ENCODE results near the gene SERPINA12.

SERPINA12 gene

GRCh38 chr14:94474581-94475031 is 34.7 kb downstream of the SERPINA12 start:
- no peak for TF ChIP-seq CTCF (IDR thresholded peaks at IDR 0.05)

GRCh38 chr14:94473666-94474410 is 35.4 kb downstream of the SERPINA12 start:
- no peak for TF ChIP-seq CTCF (IDR thresholded peaks at IDR 0.05)

GRCh38 chr14:94472842-94473241 is 36.4 kb downstream of the SERPINA12 start:
- no peak for TF ChIP-seq CTCF (IDR thresholded peaks at IDR 0.05)

- TF ChIP-seq CTCF (IDR thresholded peaks at IDR 0.05), result no peak
Measured at GRCh38 chr14:94471045-94471444, 38.2 kb downstream of the SERPINA12 start.

GRCh38 chr14:94470311-94470710 is 39.0 kb downstream of the SERPINA12 start:
- TF ChIP-seq CTCF (IDR thresholded peaks at IDR 0.05), result no peak

- TF ChIP-seq CTCF (IDR thresholded peaks at IDR 0.05), result no peak
Measured at GRCh38 chr14:94469261-94469660, 40.0 kb downstream of the SERPINA12 start.

- no peak for TF ChIP-seq CTCF (IDR thresholded peaks at IDR 0.05)
Measured at GRCh38 chr14:94467728-94468520, 41.3 kb downstream of the SERPINA12 start.

Data from LNCAP (cell line).